Naive thymus-derived CD4-positive, alpha-beta T cell (primary cell): Measurements from ENCODE around the gene EDC4. TPM values are rescaled to one million over a fixed set of nuclear protein-coding genes. Genes with fewer than 3 reads are reported as not detected.

Experiments used
- ATAC-seq: fragments of 150-1000 bp; cut with Tn5 transposase; 2 replicates; pipeline ENCODE4 v1.10.0; 2021; ENCODE audit warnings: mild to moderate bottlenecking, moderate library complexity
- CTCF ChIA-PET: fragments of 350-600 bp; sonication (Branson Sonifier 250); formaldehyde crosslinking; loops from one replicate; lab custom pipeline; 2021; ENCODE audit warnings: antibody characterized with exemption; lab: Charles Lee
- POLR2A ChIA-PET: fragments of 350-600 bp; sonication (Branson Sonifier 250); formaldehyde crosslinking; loops from one replicate; lab custom pipeline; 2021; ENCODE audit warnings: antibody characterized with exemption, inconsistent platforms; lab: Charles Lee
- DNase-seq, 9 donors: peaks; one replicate each; pipeline versions ENCODE4 v3.0.0 to v3.0.0-alpha.2; 2020 to 2022; ENCODE audit warnings: mixed read lengths in 1 of 9
- H3K27ac ChIP-seq: one replicate; pipeline ENCODE4 v1.7.0; 2013; ENCODE audit warnings: mild to moderate bottlenecking, low read depth, low read length, moderate library complexity
- H3K27me3 ChIP-seq, 2 donors: one replicate each; pipeline ENCODE4 v1.7.0; 2013; ENCODE audit warnings: low read length in 2 of 2, mild to moderate bottlenecking in 2 of 2, moderate library complexity in 2 of 2; ENCODE audit not compliant: control insufficient read depth in 2 of 2, insufficient read depth in 2 of 2
- H3K36me3 ChIP-seq, 3 experiments: 1 replicate in 2 of 3; 2 replicates in 1 of 3; pipeline ENCODE4 v1.7.0; 2013; ENCODE audit warnings: low read length in 3 of 3, mild to moderate bottlenecking in 3 of 3, moderate library complexity in 1 of 3; ENCODE audit not compliant: insufficient read depth in 3 of 3, control insufficient read depth in 2 of 3
- H3K4me1 ChIP-seq, 2 donors: one replicate each; pipeline ENCODE4 v1.7.0; 2013; ENCODE audit warnings: low read length in 2 of 2, mild to moderate bottlenecking in 2 of 2, moderate library complexity in 1 of 2; ENCODE audit not compliant: control insufficient read depth in 2 of 2, insufficient read depth in 2 of 2
- H3K4me3 ChIP-seq: 2 replicates; pipeline ENCODE4 v1.7.0; 2013; ENCODE audit warnings: mild to moderate bottlenecking, low read length
- H3K9me3 ChIP-seq, 3 experiments: 1 replicate in 2 of 3; 2 replicates in 1 of 3; pipeline ENCODE4 v1.7.0; 2013; ENCODE audit warnings: low read length in 3 of 3; ENCODE audit not compliant: control insufficient read depth in 2 of 3
- H3K27ac Mint-ChIP-seq, 9 donors: one replicate each; pipeline ENCODE4 v1.8.0; 2020 to 2022; ENCODE audit warnings: mixed read lengths in 9 of 9, mild to moderate bottlenecking in 8 of 9, moderate library complexity in 5 of 9, inconsistent platforms in 2 of 9
- H3K27me3 Mint-ChIP-seq, 5 donors: one replicate each; pipeline ENCODE4 v1.8.0; 2021 to 2022; ENCODE audit warnings: mixed read lengths in 5 of 5, mild to moderate bottlenecking in 1 of 5
- H3K36me3 Mint-ChIP-seq, 5 donors: one replicate each; pipeline ENCODE4 v1.8.0; 2020 to 2022; ENCODE audit warnings: mixed read lengths in 5 of 5, mild to moderate bottlenecking in 3 of 5, inconsistent platforms in 1 of 5
- H3K4me1 Mint-ChIP-seq, 7 donors: one replicate each; pipeline ENCODE4 v1.8.0; 2020 to 2022; ENCODE audit warnings: mixed read lengths in 7 of 7, mild to moderate bottlenecking in 3 of 7, inconsistent platforms in 1 of 7
- H3K4me3 Mint-ChIP-seq, 10 donors: one replicate each; pipeline ENCODE4 v1.8.0; 2020 to 2022; ENCODE audit warnings: mild to moderate bottlenecking in 10 of 10, mixed read lengths in 10 of 10, moderate library complexity in 6 of 10, inconsistent platforms in 2 of 10
- H3K9me3 Mint-ChIP-seq, 11 donors: one replicate each; pipeline ENCODE4 v1.8.0; 2020 to 2022; ENCODE audit warnings: mixed read lengths in 11 of 11, mild to moderate bottlenecking in 4 of 11, inconsistent platforms in 1 of 11, moderate library complexity in 1 of 11
- intact Hi-C, 2 donors: fragments of 100-400 bp; cut with micrococcal nuclease; formaldehyde crosslinking; loops; one replicate each; pipeline ENCODE4 v1.15.1; 2023
- polyA plus RNA-seq, 2 donors: library from polyadenylated mRNA; unstranded; fragments of 300-500 nt; fragmentation: Illumina TruSeq; gene quantifications; one replicate each; pipeline ENCODE4 v1.2.3, GENCODE V29; 2021
- total RNA-seq, 6 experiments: library from RNA in 5 of 6; stranded (reverse) in 5 of 6; gene quantifications; 1 replicate in 5 of 6; 2 replicates in 1 of 6; pipeline ENCODE4 v1.2.3 and lab custom pipeline; 2021 to 2026

Gene EDC4
- total and polyA plus RNA-seq, 7 experiments from 2014 or later, result 34.8 to 166 (median 122) TPM

DNA sequence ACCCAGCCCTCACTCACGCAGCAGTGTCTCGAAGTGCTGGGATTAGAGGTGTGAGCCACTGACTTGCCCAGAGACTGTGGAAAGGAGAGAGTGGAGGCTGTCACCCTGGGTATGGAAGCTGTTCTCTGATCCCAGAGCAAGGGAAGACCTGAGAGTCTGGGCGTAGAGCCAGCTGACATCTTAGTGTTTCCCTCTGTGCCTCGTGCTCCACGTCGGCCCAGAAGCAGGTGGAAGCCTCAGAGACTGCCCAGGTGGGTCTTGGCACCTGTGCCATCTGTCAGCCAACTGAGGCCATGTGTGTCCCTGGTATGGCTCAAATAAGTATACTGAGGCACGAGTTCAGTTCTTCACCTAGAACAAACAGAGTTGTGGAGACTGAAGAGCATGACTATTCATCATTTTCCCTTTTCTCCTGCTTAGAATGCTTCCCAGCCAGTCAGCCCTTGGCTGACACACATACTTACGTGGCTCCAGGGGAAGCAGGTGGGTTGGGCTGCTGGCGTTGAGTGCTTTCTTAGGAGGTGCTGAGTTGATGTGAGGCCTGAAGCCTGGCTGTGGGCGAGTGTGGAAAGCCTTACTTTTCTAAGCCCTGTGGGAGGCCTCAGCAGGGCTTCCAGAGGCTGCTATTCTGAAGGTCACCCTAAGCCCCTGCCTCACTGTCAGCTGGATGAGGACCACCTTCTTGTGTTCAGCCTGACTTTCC is 50.7 kb downstream of the EDC4 start:
- no peaks in the 10 kb centered on the region for H3K9me3 ChIP-seq
- DNase-seq (no peak), ATAC-seq (no peak)
- Mint-ChIP-seq H3K4me1 (peaks cover 0 to 21% (median 14%) of the 10 kb centered on the region in 7 donors), H3K27ac (peak overlapping the region in 4 of 9 donors; percentile 12 to 36 (median 21)), H3K4me3 (no peak overlapping the region), H3K36me3 (peaks cover 0 to 7% (median 0%) of the 10 kb centered on the region in 5 donors), H3K9me3 (no peaks in the 10 kb centered on the region), H3K27me3 (no peaks in the 10 kb centered on the region)
- H3K4me3 ChIP-seq, result no peak overlapping the region
- POLR2A ChIA-PET, result no interaction called here
- intact Hi-C loops, result no loop called here
- CTCF ChIA-PET, result interaction anchor here (1.8 kb wide), 1 partner anchor 40 kb away, joined by 5 read pairs; no protein-coding TSS in a partner anchor
- H3K36me3 ChIP-seq, result peaks cover 0 to 45% (median 0%) of the 10 kb centered on the region in 3 experiments
- H3K27me3 ChIP-seq, result no peaks in the 10 kb centered on the region
- no peaks in the 10 kb centered on the region for H3K4me1 ChIP-seq
- H3K27ac ChIP-seq, result no peak overlapping the region

DNA sequence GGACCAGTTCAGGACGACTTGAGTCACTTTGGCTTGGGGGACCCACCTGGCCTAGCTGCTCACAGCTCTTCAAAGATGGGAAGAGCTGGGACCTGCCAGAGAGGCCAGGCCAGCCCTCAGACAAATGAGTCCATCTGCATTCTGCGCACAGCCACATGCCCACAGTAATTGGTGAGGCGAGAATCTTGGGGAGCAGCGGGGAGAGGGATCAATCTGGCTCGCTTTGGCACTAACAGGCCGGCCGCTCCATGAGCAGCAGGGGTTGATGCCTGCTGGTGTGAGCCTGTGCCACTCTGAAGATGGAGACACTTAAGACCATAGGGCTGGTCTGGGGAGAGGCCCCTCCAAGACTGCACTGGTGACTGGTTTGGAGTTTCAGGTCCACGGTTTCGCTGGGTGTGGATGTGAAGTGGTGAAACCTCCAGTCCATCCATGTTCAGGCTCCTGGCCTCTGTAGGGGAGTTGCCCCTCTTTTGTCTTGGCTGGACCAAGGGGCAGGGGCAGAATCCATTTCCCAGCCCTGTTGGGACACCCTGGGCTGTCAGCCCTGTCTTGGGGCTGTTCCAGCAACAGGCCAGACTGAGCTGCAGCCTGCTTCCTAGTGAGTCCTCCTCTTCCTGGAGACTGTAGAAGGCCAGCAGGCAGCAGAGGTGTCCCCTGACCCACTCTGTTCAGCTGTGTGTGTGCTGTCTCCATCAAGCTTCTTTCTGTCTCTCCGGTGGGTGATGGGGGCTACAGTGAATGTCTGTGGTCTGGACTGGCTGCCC is 51.5 kb downstream of the EDC4 start:
- Histone ChIP-seq H3K9me3 (no peaks in the 10 kb centered on the region), H3K36me3 (peaks cover 0 to 45% (median 0%) of the 10 kb centered on the region in 3 experiments), H3K4me1 (no peaks in the 10 kb centered on the region), H3K27ac (no peak overlapping the region), H3K4me3 (no peak overlapping the region), H3K27me3 (no peaks in the 10 kb centered on the region)
- peaks cover 0 to 7% (median 0%) of the 10 kb centered on the region in 5 donors for H3K36me3 Mint-ChIP-seq
- intact Hi-C loops, result no loop called here
- H3K4me1 Mint-ChIP-seq, result peaks cover 0 to 22% (median 15%) of the 10 kb centered on the region in 7 donors
- H3K4me3 Mint-ChIP-seq, result no peak overlapping the region
- DNase-seq, result no peak
- ChIA-PET CTCF (interaction anchor here (1.8 kb wide), 1 partner anchor 41 kb away, joined by 5 read pairs; no protein-coding TSS in a partner anchor), POLR2A (no interaction called here)
- no peaks in the 10 kb centered on the region for H3K9me3 Mint-ChIP-seq
- no peaks in the 10 kb centered on the region for H3K27me3 Mint-ChIP-seq
- H3K27ac Mint-ChIP-seq, result peak overlapping the region in 4 of 9 donors; percentile 5 to 49 (median 32)
- ATAC-seq, result no peak

DNA sequence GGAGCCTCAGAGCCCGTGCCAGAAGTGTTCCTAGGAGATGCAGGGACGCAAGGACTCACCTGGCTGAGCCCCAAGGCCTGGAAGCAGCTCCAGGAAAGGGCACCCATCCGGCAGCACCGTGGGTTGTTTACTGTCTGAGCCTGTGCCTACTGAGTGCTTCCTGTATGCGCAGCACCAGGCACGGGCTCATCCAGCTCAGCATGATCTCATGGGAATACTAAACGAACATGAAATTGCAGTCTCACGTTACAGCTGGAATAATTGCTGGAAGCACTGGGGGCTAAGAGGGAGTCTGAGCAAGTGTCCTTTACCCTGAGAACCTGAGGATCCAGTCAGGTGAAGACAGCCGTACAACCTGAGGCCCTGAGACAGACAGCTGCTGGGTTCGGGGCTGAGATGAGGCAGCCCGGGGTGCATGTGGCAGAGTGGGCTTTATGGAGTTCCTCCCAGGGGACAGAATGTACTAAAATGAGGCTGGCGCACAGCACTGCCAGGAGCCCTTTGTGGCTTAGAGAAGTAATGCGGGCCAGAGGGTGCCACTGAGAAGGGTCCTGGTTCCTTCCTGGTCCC is 53.4 kb downstream of the EDC4 start:
- intact Hi-C loops, result no loop called here
- H3K4me3 Mint-ChIP-seq, result peak overlapping the region in 2 of 10 donors; percentile 20 to 24
- no peak overlapping the region for H3K27ac ChIP-seq
- no peak for ATAC-seq
- peaks cover 0 to 4% (median 0%) of the 10 kb centered on the region in 5 donors for H3K36me3 Mint-ChIP-seq
- no peaks in the 10 kb centered on the region for H3K4me1 ChIP-seq
- H3K36me3 ChIP-seq, result peaks cover 0 to 59% (median 0%) of the 10 kb centered on the region in 3 experiments
- H3K27me3 ChIP-seq, result no peaks in the 10 kb centered on the region
- H3K4me1 Mint-ChIP-seq, result peaks cover 0 to 22% (median 12%) of the 10 kb centered on the region in 7 donors
- CTCF ChIA-PET, result interaction anchor here (0.6 to 1.9 kb wide), 5 partner anchors 43 to 405 kb away, joined by 3 to 7 read pairs (median 3); partner anchors contain the start of genes DDX28 and DUS2
- no peaks in the 10 kb centered on the region for H3K27me3 Mint-ChIP-seq
- no peaks in the 10 kb centered on the region for H3K9me3 ChIP-seq
- H3K27ac Mint-ChIP-seq, result peak overlapping the region in 4 of 9 donors; percentile 14 to 86 (median 55)
- H3K9me3 Mint-ChIP-seq, result no peaks in the 10 kb centered on the region
- no peak for DNase-seq
- POLR2A ChIA-PET, result interaction anchor here (0.6 to 0.8 kb wide), 2 partner anchors 32 to 362 kb away, joined by 3 read pairs; no protein-coding TSS in a partner anchor
- no peak overlapping the region for H3K4me3 ChIP-seq

DNA sequence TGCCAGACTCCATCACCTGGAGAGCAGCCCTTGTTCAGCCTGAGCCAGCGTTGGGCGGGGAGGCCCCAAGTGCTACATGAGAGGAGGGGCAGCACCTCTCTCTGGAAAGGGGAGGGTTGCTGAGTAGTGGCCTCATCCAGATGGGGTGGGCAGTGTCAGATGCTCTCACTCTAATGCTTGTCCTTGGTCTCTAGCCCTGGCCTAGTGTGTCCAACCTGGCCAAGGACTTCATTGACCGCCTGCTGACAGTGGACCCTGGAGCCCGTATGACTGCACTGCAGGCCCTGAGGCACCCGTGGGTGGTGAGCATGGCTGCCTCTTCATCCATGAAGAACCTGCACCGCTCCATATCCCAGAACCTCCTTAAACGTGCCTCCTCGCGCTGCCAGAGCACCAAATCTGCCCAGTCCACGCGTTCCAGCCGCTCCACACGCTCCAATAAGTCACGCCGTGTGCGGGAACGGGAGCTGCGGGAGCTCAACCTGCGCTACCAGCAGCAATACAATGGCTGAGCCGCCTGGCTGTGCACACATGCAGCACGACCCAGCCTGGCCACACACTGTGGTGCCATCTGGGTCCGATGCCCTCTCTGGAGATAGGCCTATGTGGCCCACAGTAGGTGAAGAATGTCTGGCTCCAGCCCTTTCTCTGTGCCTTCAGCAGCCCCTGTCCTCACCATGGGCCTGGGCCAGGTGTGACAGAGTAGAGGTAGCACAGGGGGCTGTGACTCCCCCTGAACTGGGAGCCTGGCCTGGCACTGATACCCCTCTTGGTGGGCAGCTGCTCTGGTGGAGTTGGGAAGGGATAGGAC is 54.5 kb downstream of the EDC4 start:
- H3K27me3 Mint-ChIP-seq, result no peaks in the 10 kb centered on the region
- no peak overlapping the region for H3K4me3 ChIP-seq
- H3K36me3 Mint-ChIP-seq, result peaks cover 0 to 8% (median 0%) of the 10 kb centered on the region in 5 donors
- peaks cover 0 to 65% (median 0%) of the 10 kb centered on the region in 3 experiments for H3K36me3 ChIP-seq
- CTCF ChIA-PET, result interaction anchor here (0.6 to 2.2 kb wide), 5 partner anchors 12 to 406 kb away, joined by 3 to 9 read pairs (median 6); partner anchors contain the start of gene NRN1L
- no peaks in the 10 kb centered on the region for H3K27me3 ChIP-seq
- ATAC-seq (no peak), DNase-seq (no peak)
- H3K9me3 Mint-ChIP-seq, result no peaks in the 10 kb centered on the region
- H3K27ac Mint-ChIP-seq, result peak overlapping the region in 2 of 9 donors; percentile 63 to 86
- intact Hi-C loops, result no loop called here
- POLR2A ChIA-PET, result interaction anchor here (0.6 to 1.0 kb wide), 2 partner anchors 16 to 85 kb away, joined by 3 to 4 read pairs; no protein-coding TSS in a partner anchor
- no peak overlapping the region for H3K27ac ChIP-seq
- no peak overlapping the region for H3K4me3 Mint-ChIP-seq
- H3K4me1 Mint-ChIP-seq, result peaks cover 0 to 14% (median 7%) of the 10 kb centered on the region in 7 donors
- no peaks in the 10 kb centered on the region for H3K9me3 ChIP-seq
- no peaks in the 10 kb centered on the region for H3K4me1 ChIP-seq

DNA sequence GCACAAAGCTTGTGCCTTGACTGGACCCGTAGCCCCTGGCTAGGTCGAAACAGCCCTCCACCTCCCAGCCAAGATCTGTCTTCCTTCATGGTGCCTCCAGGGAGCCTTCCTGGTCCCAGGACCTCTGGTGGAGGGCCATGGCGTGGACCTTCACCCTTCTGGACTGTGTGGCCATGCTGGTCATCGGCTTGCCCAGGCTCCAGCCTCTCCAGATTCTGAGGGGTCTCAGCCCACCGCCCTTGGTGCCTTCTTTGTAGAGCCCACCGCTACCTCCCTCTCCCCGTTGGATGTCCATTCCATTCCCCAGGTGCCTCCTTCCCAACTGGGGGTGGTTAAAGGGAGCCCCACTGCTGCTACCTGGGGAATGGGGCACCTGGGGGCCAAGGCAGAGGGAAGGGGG is 55.3 kb downstream of the EDC4 start:
- no peaks in the 10 kb centered on the region for H3K4me1 ChIP-seq
- H3K36me3 Mint-ChIP-seq, result peaks cover 0 to 10% (median 0%) of the 10 kb centered on the region in 5 donors
- no peaks in the 10 kb centered on the region for H3K27me3 ChIP-seq
- peaks cover 0 to 62% (median 0%) of the 10 kb centered on the region in 3 experiments for H3K36me3 ChIP-seq
- H3K9me3 Mint-ChIP-seq, result no peaks in the 10 kb centered on the region
- H3K27ac ChIP-seq, result no peak overlapping the region
- peak in 1 of 9 donors; percentile 16 for DNase-seq
- no peak overlapping the region for H3K4me3 ChIP-seq
- ChIA-PET POLR2A (interaction anchor here (0.6 to 1.0 kb wide), 5 partner anchors 16 to 113 kb away, joined by 3 to 4 read pairs (median 3); partner anchors contain the start of gene CENPT), CTCF (interaction anchor here (0.6 to 2.2 kb wide), 5 partner anchors 13 to 407 kb away, joined by 3 to 16 read pairs (median 6); partner anchors contain the start of gene NRN1L)
- no peak for ATAC-seq
- H3K9me3 ChIP-seq, result no peaks in the 10 kb centered on the region
- H3K4me1 Mint-ChIP-seq, result peaks cover 0 to 10% (median 7%) of the 10 kb centered on the region in 7 donors
- no peaks in the 10 kb centered on the region for H3K27me3 Mint-ChIP-seq
- no peak overlapping the region for H3K4me3 Mint-ChIP-seq
- peak overlapping the region in 5 of 9 donors; percentile 6 to 67 (median 63) for H3K27ac Mint-ChIP-seq
- intact Hi-C loops, result loop anchor here (1.0 kb wide), 4 partner anchors 45 to 407 kb away; no protein-coding TSS in a partner anchor
